Lung (tissue), 12 donors: Measurements from ENCODE around the gene HOXB2. TPM values are rescaled to one million over a fixed set of nuclear protein-coding genes. Genes with fewer than 3 reads are reported as not detected.

Source experiments
- ATAC-seq: fragments of 200-7000 bp; cut with Tn5 transposase; one replicate; pipeline ENCODE4 v1.9.1; 2020; ENCODE audit warnings: moderate number of reproducible peaks; ENCODE audit not compliant: insufficient read depth, low FRiP score
- DNase-seq, 3 donors: peaks; one replicate each; pipeline ENCODE4 v3.0.0-alpha.2; 2013 to 2017
- H3K27ac ChIP-seq, 2 donors: one replicate each; pipeline ENCODE4 v1.5.1; 2013; ENCODE audit warnings: mild to moderate bottlenecking in 2 of 2, moderate library complexity in 2 of 2, control low read depth in 1 of 2, inconsistent platforms in 1 of 2, low read depth in 1 of 2, low read length in 1 of 2
- H3K27me3 ChIP-seq, 3 donors: one replicate each; pipeline ENCODE4 v1.5.1; 2013; ENCODE audit warnings: low read length in 2 of 3; ENCODE audit not compliant: control insufficient read depth in 3 of 3, insufficient read depth in 3 of 3
- H3K36me3 ChIP-seq, 4 donors: one replicate each; pipeline ENCODE4 v1.5.1; 2013; ENCODE audit warnings: low read length in 4 of 4, mild to moderate bottlenecking in 1 of 4, moderate library complexity in 1 of 4; ENCODE audit not compliant: control insufficient read depth in 4 of 4, insufficient read depth in 4 of 4
- H3K4me1 ChIP-seq, 5 donors: one replicate each; pipeline ENCODE4 v1.5.1; 2013; ENCODE audit warnings: low read length in 5 of 5, mild to moderate bottlenecking in 2 of 5, moderate library complexity in 1 of 5; ENCODE audit not compliant: control insufficient read depth in 5 of 5, insufficient read depth in 5 of 5
- H3K4me3 ChIP-seq: one replicate; pipeline ENCODE4 v1.5.1; 2013; ENCODE audit warnings: mild to moderate bottlenecking, control low read depth, moderate library complexity
- H3K9ac ChIP-seq, 2 donors: one replicate each; pipeline ENCODE4 v1.5.1; 2013; ENCODE audit warnings: low read length in 2 of 2, control low read depth in 1 of 2; ENCODE audit not compliant: insufficient read depth in 1 of 2
- H3K9me3 ChIP-seq, 4 donors: one replicate each; pipeline ENCODE4 v1.5.1; 2013; ENCODE audit warnings: low read length in 3 of 4, mild to moderate bottlenecking in 1 of 4, moderate library complexity in 1 of 4; ENCODE audit not compliant: control insufficient read depth in 4 of 4, insufficient read depth in 3 of 4
- CTCF ChIP-seq: IDR thresholded peaks from 2 replicates; pipeline ENCODE4 v1.5.1; 2012; ENCODE audit warnings: mild to moderate bottlenecking; ENCODE audit errors: control extremely low read depth, extremely low read depth
- WGBS, 2 donors: extraction: QIAGEN DNeasy Blood & Tissue Kit; methylation state at CpG; one replicate each; pipeline ENCODE4 v1.1.7; 2013; 5-methylcytosine and 5-hydroxymethylcytosine counted together
- polyA plus RNA-seq, 2 donors: library from polyadenylated mRNA; stranded (reverse); fragments of 200-250 nt; gene quantifications; one replicate each; pipeline ENCODE4 v1.2.1, GENCODE V29; 2013
- total RNA-seq, 2 donors: library from RNA; depleted of rRNA in 1 of 2; stranded (reverse); fragments of >200 nt in 1 of 2; gene quantifications; one replicate each; pipeline ENCODE4 v1.2.1, GENCODE V29; 2014 to 2021
- donor health status: control.
- donor health status: control.
- donor health status: Bipolar disorder and iron deficiency.
- donor health status: healthy.
- donor health status: DM: yes; HTN: yes; CAD: no.

The HOXB2 gene
- total and polyA plus RNA-seq, 4 donors: 4.1 to 13.9 (median 7.3) TPM

- Histone ChIP-seq H3K9ac (peak overlapping the region; percentile 76 to 95), H3K9me3 (no peaks in the 10 kb centered on the region), H3K4me3 (peak overlapping the region; percentile 47), H3K27me3 (peaks cover 0 to 65% (median 5%) of the 10 kb centered on the region in 3 donors), H3K4me1 (peaks cover 0 to 47% (median 3%) of the 10 kb centered on the region in 5 donors), H3K36me3 (peaks cover 0 to 19% (median 2%) of the 10 kb centered on the region in 4 donors), H3K27ac (peak overlapping the region; percentile 76)
- peak in 1 of 3 donors; percentile 52 for DNase-seq
- 1 to 3% methylated on average over 20 of the region's 20 CpGs for WGBS, 2 donors
- TF ChIP-seq CTCF: no peak
- ATAC-seq: no peak
Observed at GRCh38 chr17:48543854-48544348, 1.0 kb downstream of the HOXB2 start.

GRCh38 chr17:48543107-48543853 lies 1.6 kb downstream of the HOXB2 start:
- Histone ChIP-seq H3K9ac (peak overlapping the region; percentile 86 to 95), H3K9me3 (no peaks in the 10 kb centered on the region), H3K4me1 (peaks cover 0 to 41% (median 3%) of the 10 kb centered on the region in 5 donors), H3K27me3 (peaks cover 0 to 59% (median 5%) of the 10 kb centered on the region in 3 donors), H3K27ac (peak overlapping the region; percentile 76 to 79), H3K4me3 (peak overlapping the region; percentile 47), H3K36me3 (peaks cover 0 to 19% (median 2%) of the 10 kb centered on the region in 4 donors)
- no peak for TF ChIP-seq CTCF
- WGBS, 2 donors: 1% methylated on average over 71 to 72 of the region's 72 CpGs
- peak; percentile 18 to 52 (median 49) for DNase-seq
- ATAC-seq: no peak

DNA sequence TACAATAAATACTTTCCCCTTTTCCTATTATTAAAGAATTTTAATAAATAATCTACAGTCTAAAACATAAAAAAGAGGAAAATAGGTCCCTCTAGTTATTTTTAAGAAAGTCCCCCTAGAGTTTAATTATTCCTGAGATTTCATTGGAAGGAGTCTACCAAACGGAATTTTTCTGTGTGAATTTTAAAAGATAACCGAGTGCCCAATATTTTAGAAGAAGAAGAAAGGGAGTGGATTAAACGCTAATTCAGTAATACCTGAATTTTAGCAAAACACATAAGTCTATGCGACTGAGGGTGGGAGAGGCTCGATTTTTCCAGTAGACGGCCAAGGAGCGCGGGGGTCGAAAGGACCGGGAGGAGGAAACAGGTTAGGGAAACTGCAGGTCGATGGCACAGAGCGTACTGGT lies 2.2 kb downstream of the HOXB2 start:
- Histone ChIP-seq H3K9ac (peak overlapping the region; percentile 86 to 95), H3K9me3 (no peaks in the 10 kb centered on the region), H3K36me3 (peaks cover 0 to 19% (median 2%) of the 10 kb centered on the region in 4 donors), H3K27ac (peak overlapping the region; percentile 76 to 79), H3K4me1 (peaks cover 0 to 37% (median 3%) of the 10 kb centered on the region in 5 donors), H3K4me3 (peak overlapping the region; percentile 47), H3K27me3 (peaks cover 0 to 55% (median 5%) of the 10 kb centered on the region in 3 donors)
- DNase-seq (peak in 1 of 3 donors; percentile 8), ATAC-seq (no peak)
- WGBS, 2 donors: 4 to 5% methylated on average over 12 of the region's 12 CpGs
- no peak for TF ChIP-seq CTCF
